ENCODE measurements around the gene HOXA10.

DNA sequence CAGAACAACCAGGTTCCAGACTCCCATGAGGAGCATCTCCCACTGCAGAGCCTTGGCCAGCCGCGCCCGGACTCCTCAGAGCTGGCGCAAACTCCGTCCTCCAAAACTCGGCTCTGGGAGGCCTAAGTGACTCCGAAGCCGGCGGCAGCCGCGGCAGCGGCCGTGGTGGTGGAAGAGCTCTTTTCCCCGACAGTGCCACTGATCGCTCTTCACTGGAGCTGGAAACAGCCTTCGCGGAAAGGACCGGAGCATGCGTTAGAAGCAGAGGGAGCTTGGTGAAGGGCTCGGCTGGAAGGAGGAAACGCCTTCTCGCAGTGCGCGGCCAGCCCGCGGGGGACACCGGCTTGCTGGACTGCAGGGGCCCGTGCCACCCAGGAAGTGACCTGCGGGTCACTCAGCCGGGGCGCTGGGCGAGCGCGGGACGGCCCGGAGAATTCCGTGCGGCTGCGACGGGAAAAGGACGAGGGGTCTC is 30.8 kb upstream of the HOXA10 start:
- TF ChIP-seq, protein P1, sequence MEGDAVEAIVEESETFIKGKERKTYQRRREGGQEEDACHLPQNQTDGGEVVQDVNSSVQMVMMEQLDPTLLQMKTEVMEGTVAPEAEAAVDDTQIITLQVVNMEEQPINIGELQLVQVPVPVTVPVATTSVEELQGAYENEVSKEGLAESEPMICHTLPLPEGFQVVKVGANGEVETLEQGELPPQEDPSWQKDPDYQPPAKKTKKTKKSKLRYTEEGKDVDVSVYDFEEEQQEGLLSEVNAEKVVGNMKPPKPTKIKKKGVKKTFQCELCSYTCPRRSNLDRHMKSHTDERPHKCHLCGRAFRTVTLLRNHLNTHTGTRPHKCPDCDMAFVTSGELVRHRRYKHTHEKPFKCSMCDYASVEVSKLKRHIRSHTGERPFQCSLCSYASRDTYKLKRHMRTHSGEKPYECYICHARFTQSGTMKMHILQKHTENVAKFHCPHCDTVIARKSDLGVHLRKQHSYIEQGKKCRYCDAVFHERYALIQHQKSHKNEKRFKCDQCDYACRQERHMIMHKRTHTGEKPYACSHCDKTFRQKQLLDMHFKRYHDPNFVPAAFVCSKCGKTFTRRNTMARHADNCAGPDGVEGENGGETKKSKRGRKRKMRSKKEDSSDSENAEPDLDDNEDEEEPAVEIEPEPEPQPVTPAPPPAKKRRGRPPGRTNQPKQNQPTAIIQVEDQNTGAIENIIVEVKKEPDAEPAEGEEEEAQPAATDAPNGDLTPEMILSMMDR (IDR thresholded peaks at IDR 0.05): no peak
- TF ChIP-seq POLR2A (IDR thresholded peaks at IDR 0.05): no peak
